GM19193 (cell line): Measurements from ENCODE around the gene EXD3.
A peak's percentile ranks its signal among the peaks of the same experiment; 100 is the strongest.

Source experiments
- POLR2A ChIP-seq: IDR thresholded peaks from 4 replicates; pipeline ENCODE4 v1.6.1; 2011; ENCODE audit not compliant: insufficient read depth, insufficient read length; ENCODE audit errors: extremely low read depth

The EXD3 gene, protein sequence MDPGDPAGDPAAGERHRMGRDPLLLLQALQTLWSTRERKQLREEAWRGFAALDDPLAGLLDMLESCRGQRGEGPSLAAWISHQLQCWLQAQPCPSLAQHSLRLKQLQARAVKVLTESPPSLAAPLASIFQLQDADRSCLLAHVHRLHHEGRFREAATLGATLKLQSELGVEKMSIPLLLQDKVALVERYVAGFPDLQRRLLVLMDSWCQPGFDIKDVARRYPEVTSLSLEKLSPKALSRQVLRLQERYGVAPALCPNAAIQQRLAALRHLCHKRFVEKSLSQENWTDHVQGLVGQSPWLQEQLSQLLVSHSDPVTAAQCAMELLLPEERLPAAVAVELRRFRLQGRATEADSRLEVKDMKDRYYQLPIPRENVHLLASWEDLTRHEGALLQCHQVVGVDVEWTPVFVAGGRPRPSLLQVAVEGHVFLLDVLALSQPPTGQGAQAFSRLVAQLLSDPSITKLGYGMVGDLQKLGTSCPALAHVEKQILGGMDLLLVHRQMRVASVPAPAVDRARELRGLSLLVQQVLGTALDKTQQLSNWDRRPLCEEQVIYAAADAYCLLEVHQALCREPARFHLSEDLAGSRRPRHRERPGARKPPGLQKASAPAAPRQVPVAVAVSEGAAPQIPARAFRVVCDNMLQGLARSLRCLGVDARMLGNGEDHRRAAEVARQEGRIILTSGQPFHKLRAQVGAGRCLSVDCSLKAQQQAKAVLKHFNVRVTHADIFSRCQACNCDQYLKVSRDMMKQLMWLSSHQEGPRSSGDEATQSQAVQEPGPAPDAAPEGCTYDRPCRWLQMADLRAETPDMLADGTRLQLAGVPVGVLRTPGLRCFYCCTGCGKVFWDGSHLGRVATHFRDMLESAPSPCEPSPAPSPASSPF

DNA sequence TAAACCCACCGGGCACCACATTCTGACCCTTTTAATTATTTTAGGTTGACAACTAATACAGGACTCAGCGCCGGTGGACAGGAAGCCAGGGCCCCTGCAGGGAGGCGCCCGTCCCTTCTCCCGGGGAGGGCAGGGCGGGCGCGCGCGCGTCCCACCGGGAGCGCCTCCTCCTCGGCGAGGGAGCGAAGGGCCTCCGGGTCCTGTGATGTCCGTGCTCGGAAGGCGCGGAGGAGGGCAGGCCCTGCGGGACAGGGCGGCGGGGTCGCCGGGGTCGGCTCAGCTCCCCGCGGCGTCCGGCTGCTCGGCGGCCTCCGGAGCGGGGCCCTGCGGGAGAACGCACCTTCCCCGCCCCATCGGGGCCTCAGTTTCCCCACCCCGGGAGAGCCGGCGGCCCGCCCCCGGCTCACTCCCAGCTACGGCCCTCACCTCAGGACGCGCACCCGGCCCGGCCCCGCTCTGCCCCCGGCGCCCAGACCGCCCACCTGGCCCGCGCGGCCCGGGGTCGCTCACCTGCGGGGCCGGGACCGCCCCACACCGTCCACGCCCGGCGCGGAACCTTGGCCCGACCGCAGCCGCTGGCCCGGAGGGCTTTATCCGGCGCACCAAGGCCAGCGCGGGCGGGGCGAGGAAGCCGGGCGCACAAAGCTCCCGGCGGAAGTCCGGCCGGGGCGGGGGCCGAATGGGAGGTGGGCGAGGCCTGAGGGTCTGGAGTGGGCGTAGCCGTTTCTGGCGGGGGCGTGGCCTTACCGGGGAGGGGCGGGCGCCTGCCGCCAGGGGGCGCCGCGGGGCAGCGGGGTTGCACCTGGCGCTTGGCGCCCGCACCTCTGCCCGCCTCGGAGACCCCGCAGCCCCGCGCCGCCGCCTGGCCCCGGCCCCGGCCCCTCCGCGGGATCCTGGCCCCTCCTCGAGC, at the start of gene EXD3, which contains the start of gene NOXA1:
Gene EXD3 (minus strand): TSS at position 559 of the 910 bp plus-strand sequence. CDS start 27,805 bp downstream, outside the sequence.
Gene NOXA1 (plus strand): TSS at position 790 of the 910 bp plus-strand sequence. CDS start 137 bp downstream, outside the sequence.
- peak; percentile 70 for TF ChIP-seq POLR2A

GRCh38 chr9:137470785-137471184, 47.8 kb upstream of the EXD3 start:
- TF ChIP-seq POLR2A = no peak

DNA sequence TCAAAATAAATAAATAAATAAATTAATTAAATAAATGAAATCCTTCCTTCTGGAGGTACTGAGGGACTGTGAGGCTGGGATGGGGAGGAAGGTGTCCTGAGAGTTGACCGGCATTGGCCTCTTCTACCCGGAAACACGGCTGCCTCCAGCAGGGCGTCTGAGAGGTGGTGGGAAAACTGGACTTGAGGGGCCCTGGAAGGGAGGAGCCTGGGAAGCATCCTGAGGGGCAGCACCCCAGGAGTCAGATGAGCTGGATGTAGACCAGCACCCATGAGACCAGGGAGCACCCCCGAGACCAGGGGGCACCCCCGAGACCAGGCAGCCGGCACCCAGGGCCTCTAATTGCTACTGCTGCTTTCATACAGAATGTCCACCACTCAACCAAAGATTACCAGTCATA, 44.9 kb upstream of the EXD3 start:
- no peak for TF ChIP-seq POLR2A

- no peak for TF ChIP-seq POLR2A
Observed at GRCh38 chr9:137467161-137467581, 44.2 kb upstream of the EXD3 start.

DNA sequence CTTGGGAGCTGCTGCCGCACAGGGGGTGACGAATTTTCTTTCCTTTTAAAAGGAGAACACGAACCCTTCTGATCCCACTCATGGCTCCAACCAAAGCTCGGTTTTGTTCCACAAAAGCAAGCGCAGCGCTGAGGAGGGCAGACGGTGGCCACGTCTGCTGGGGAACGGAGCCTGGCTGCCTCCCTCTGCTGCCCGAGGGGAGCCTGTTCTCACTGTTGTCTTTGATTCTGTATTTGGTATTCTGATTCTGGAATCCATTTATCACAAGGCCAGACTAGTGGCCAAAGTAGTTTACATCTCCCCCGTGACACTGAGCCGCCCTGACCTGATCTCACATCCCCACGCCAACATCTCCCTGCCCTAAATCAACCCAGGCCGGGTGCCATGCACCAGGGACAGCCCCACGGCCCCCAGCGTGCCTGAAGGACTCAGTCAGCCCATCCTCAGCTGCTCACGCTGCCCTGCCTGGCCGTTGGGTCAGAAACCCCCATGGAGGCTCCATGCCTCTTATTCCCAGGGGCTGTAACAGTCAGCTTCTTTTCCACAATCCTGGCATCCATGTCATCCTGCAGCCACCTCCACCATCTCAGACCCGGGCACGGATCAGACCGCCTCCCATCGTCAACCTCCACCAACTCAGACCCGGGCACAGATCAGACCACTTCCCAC, 42.9 kb upstream of the EXD3 start:
- no peak for TF ChIP-seq POLR2A

DNA sequence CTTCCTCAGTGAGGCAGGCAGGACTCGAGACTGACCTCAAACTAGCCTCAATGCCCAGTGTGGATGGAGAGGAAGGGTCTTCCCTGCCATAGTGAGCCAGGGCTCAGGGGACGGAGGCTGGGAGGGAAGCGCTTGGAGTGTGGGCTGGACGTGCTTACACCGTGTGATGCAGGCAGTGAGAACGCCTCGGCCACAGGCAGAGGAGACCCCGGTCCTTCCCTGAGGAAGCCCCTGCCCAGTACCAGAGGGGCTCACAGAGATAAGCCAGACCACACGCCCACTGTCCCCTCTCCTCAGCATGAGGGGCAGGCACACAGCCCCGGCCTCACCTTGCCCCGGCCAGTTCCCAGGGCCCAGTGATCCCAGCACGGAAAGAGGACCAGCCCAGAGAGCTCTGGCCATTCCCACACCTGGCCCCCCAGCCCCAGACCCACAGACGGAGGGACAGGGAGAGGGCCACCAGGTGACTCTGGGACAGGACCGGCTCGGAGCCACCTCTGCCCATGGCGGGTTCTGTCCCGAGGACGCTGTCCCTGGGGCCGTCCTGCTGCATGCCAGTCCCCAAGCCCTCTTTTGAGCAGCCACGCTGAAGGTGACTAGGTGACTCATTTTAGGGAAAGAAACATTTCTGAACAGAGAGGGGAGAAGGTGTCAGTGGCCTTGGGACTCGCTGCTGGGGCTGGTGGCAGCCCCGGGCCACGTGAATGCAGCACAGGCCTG, 42.2 kb upstream of the EXD3 start:
- no peak for TF ChIP-seq POLR2A

DNA sequence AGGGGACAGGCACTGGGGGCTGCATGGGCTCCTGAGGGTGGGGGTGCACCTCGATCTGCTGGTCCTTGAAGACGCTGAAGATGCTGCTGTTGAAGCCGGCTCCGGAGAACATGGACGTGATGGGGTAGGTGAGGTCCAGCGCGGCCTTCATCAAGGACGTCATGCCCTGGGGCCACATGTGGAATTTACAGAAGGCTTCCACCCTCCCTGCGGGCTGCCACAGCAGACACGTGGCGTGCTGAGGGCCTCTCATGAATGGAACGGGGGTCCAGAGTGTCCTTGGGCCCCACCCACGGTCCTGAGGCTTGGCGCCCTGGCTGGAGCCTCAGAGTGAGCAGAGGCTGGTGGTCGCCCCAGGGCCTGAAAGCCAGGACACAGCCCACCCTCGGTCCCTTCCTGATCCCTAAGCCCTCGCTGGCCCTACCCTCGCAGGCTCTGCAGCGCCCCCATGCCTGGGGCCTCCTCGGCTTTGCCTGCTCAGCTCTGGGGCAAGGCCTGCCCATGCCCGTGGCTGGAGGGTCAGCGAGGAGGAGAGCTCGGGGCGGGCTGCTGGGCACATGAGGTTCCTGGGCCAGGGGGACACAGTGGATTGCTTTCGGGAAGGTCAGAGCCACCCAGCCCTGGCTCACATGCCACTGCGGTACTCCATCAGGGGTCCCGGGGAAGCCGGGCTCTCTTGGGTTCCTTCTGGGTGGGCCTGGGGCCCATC, 41.5 kb upstream of the EXD3 start:
- TF ChIP-seq POLR2A = no peak

GRCh38 chr9:137463931-137464290, 40.9 kb upstream of the EXD3 start:
- no peak for TF ChIP-seq POLR2A

GRCh38 chr9:137462986-137463930, 40.3 kb upstream of the EXD3 start:
- no peak for TF ChIP-seq POLR2A

DNA sequence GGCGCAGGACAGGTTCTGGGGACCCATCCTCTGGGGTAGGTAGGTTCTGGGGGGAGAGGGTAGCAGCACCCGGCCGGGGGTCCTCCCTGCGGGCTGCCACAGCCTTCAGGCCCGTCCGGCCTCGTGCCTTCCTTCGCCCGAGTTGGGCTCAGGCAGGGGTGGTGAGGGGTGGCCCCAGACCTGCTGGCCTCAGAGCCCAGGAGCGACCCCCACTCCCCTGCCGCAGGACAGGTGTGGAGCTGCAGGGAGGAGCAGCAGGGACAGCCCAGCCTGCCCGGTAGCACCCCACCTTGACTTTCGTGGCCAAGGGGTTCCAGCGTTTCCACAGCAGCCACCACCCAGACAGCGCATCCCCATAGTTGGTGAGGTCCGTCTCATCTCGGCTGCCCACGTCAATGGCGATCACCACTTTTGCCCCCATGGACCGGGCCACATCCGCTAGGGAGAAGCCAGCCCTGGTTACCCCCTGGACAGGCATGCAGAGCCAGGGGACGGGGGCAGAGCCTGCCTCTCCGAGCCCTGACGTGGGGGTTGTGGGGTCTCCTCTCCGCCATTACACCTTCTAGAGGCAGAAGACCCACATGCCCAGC, 39.5 kb upstream of the EXD3 start:
- no peak for TF ChIP-seq POLR2A

GRCh38 chr9:137461663-137462395, 38.9 kb upstream of the EXD3 start:
- peak; percentile 38 for TF ChIP-seq POLR2A
